SU-DHL-6 (cell line): Measurements from ENCODE around the gene CYP26B1.

Experiments
- H2AFZ ChIP-seq: fragments of 200-600 bp; sonication (generic); 2 replicates; pipeline ENCODE4 v1.6.1; 2014; ENCODE audit warnings: low read depth, mild to moderate bottlenecking, moderate library complexity, mixed read lengths, antibody characterized with exemption, low read length; ENCODE audit not compliant: severe bottlenecking
- H3F3A ChIP-seq: fragments of 200-600 bp; shearing (Covaris generic); 2 replicates; pipeline ENCODE4 v1.6.0; 2016; ENCODE audit warnings: antibody characterized with exemption, mild to moderate bottlenecking; ENCODE audit not compliant: insufficient read depth
- H3K27ac ChIP-seq: fragments of 200-600 bp; sonication (generic); 2 replicates; pipeline ENCODE4 v1.5.1; 2016; ENCODE audit warnings: low read depth, mild to moderate bottlenecking, low read length, moderate library complexity, mixed read lengths
- H3K27me3 ChIP-seq: fragments of 200-600 bp; sonication (generic), shearing (Covaris generic); 2 replicates; pipeline ENCODE4 v1.6.0; 2014; ENCODE audit warnings: mild to moderate bottlenecking, low read length
- H3K36me3 ChIP-seq: fragments of 200-600 bp; sonication (generic); 2 replicates; pipeline ENCODE4 v1.6.1; 2014; ENCODE audit warnings: mild to moderate bottlenecking, low read length, mixed read lengths
- H3K4me2 ChIP-seq: fragments of 300-600, 200-600 bp; shearing (Covaris generic), sonication (generic); 2 replicates; pipeline ENCODE4 v1.6.0; 2014; ENCODE audit warnings: low read length, low read depth, mild to moderate bottlenecking; ENCODE audit not compliant: poor library complexity, severe bottlenecking
- H3K4me3 ChIP-seq: fragments of 200-600 bp; sonication (generic); 2 replicates; pipeline ENCODE4 v1.5.1; 2014; ENCODE audit warnings: antibody characterized with exemption, low read length, mild to moderate bottlenecking, mixed read lengths; ENCODE audit not compliant: insufficient read depth, poor library complexity, severe bottlenecking
- H3K79me2 ChIP-seq: fragments of 200-600 bp; sonication (generic); 2 replicates; pipeline ENCODE4 v1.6.1; 2014; ENCODE audit warnings: mild to moderate bottlenecking, low read length, moderate library complexity; ENCODE audit not compliant: insufficient read depth
- H3K9ac ChIP-seq: fragments of 200-600 bp; sonication (generic); 2 replicates; pipeline ENCODE4 v1.7.0; 2014; ENCODE audit warnings: mild to moderate bottlenecking, low read length
- H3K9me2 ChIP-seq: fragments of 200-600 bp; sonication (generic); replicated peaks from 2 replicates; pipeline ENCODE4 v1.6.1; 2014; ENCODE audit warnings: low read length; ENCODE audit not compliant: insufficient read depth
- H3K9me3 ChIP-seq: fragments of 200-600 bp; sonication (generic); 2 replicates; pipeline ENCODE4 v1.6.1; 2014; ENCODE audit warnings: low read length, mixed read lengths; ENCODE audit not compliant: insufficient read depth
- H4K20me1 ChIP-seq: fragments of 200-600 bp; sonication (generic); 2 replicates; pipeline ENCODE4 v1.6.1; 2014; ENCODE audit warnings: low read depth, mild to moderate bottlenecking, antibody characterized with exemption, low read length, moderate library complexity, mixed read lengths
- EZH2phosphoT487 ChIP-seq: fragments of 200-600 bp; sonication (generic), shearing (Covaris generic); conservative IDR thresholded peaks from 2 replicates; pipeline ENCODE4 v1.6.1; 2018; ENCODE audit warnings: mild to moderate bottlenecking, antibody characterized with exemption, low read length, moderate library complexity, mixed read lengths
- TF ChIP-seq, protein P1 (sequence below): fragments of 200-600 bp; sonication (generic); IDR thresholded peaks from one replicate; pipeline ENCODE4 v1.5.1; 2017; ENCODE audit warnings: antibody characterized with exemption, mild to moderate bottlenecking, low read length, moderate library complexity; ENCODE audit not compliant: insufficient read depth, poor library complexity, severe bottlenecking

CYP26B1 gene

DNA sequence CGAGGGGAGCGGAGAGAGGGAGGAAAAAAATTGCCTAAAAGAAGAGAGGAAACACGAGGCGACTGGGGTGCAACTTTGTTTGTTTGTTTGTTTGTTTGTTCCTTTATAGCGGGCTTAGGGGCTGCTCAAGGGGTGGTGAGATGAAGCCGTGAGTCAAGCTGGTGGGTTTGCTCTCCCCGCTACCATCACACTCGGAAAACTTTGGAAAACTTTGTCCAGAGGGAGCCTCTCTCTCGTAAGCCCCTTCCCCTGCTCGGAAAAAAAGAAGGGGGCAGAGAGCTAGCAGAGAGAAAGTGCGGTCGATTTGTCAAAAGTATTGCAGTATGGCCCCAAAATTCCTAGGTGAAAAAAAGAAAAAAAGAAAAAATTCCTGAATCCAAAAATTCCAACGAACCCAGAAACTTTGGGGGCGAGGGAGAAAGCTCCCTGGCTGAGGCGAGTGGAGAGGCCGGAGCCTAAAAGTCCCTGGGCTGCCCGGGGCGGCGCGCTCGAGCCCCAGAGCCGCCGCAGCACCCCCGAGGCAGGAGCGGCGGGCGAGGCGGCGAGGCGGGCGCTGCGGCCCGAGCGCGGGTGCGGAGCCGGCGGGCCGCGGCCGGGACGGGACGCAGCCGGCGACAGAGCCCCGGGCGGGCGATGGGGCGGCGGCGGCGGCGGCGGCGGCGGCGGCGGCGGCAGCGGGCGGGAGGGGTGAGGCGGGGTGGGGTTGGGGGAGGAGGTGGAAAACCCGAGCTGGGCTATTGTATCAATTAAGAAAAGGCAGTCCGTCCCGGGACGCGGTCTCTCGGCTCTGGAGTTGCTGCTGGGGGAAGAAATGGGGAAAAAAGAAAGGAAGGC, 558 bp upstream of the CYP26B1 start:
- Histone ChIP-seq H3K79me2 (no peaks in the 10 kb centered on the region), H3K4me3 (no peak overlapping the region), H3K27me3 (no peaks in the 10 kb centered on the region), H2AFZ (no peak overlapping the region), H3F3A (no peaks in the 10 kb centered on the region), H3K36me3 (no peaks in the 10 kb centered on the region), H3K9me2 (no peaks in the 10 kb centered on the region), H3K27ac (no peak overlapping the region), H3K9ac (no peak overlapping the region), H3K9me3 (no peaks in the 10 kb centered on the region), H3K4me2 (no peak overlapping the region), H4K20me1 (no peaks in the 10 kb centered on the region)
- TF ChIP-seq, protein P1, sequence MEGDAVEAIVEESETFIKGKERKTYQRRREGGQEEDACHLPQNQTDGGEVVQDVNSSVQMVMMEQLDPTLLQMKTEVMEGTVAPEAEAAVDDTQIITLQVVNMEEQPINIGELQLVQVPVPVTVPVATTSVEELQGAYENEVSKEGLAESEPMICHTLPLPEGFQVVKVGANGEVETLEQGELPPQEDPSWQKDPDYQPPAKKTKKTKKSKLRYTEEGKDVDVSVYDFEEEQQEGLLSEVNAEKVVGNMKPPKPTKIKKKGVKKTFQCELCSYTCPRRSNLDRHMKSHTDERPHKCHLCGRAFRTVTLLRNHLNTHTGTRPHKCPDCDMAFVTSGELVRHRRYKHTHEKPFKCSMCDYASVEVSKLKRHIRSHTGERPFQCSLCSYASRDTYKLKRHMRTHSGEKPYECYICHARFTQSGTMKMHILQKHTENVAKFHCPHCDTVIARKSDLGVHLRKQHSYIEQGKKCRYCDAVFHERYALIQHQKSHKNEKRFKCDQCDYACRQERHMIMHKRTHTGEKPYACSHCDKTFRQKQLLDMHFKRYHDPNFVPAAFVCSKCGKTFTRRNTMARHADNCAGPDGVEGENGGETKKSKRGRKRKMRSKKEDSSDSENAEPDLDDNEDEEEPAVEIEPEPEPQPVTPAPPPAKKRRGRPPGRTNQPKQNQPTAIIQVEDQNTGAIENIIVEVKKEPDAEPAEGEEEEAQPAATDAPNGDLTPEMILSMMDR = no peak
- TF ChIP-seq EZH2phosphoT487 = no peak

DNA sequence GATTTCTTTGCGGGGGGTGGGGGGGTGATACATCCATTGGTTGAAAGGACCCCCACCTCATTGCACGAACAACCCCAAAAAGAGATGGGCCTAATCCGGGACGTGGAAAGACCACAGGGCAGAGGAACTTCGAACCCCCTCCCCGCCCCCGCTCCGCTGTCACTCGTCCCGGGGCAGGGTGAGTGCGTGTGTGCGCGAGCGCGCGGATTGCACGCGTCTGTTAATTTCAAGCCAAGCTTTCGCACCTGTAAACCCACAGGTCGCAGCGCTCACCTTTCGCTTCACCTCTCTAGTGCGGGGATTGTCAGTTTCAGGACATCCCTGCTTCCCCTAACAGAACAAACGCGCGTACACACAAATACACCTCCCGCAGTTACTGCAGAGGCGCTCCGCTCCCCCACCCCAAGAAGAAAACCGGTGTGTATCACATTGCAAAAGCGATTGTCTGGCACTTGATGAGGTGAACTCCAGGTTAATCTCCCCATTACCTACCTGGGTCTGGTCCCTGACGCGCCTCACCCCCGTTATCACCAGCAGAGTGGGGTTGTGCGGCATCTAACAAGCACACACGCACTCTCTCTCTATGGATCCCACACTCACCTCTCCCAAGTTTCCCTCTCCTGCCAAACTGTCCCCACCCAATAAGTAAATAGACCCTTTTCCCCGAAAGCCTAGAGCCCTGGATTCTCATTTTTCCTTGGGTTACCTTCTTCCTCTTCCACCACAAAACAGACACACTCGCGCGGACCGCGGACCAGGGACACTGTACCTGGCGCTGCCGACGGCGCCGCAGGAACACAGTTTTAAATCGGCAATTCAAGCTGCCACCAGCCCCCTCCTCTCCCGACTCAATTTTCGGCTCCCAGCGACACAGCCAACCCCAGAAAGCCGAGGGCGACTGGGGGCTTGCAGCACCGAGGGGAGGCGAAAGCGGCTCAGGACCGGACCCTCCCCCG, 1.0 kb downstream of the CYP26B1 start:
- H3K9ac ChIP-seq = no peak overlapping the region
- TF ChIP-seq EZH2phosphoT487 = no peak
- TF ChIP-seq, protein P1 = no peak
- H3F3A ChIP-seq = no peaks in the 10 kb centered on the region
- no peaks in the 10 kb centered on the region for H4K20me1 ChIP-seq
- H3K79me2 ChIP-seq = no peaks in the 10 kb centered on the region
- H3K9me2 ChIP-seq = no peaks in the 10 kb centered on the region
- no peaks in the 10 kb centered on the region for H3K9me3 ChIP-seq
- no peak overlapping the region for H3K27ac ChIP-seq
- H3K4me3 ChIP-seq = no peak overlapping the region
- H3K36me3 ChIP-seq = no peaks in the 10 kb centered on the region
- no peaks in the 10 kb centered on the region for H3K27me3 ChIP-seq
- H3K4me2 ChIP-seq = no peak overlapping the region
- H2AFZ ChIP-seq = no peak overlapping the region

DNA sequence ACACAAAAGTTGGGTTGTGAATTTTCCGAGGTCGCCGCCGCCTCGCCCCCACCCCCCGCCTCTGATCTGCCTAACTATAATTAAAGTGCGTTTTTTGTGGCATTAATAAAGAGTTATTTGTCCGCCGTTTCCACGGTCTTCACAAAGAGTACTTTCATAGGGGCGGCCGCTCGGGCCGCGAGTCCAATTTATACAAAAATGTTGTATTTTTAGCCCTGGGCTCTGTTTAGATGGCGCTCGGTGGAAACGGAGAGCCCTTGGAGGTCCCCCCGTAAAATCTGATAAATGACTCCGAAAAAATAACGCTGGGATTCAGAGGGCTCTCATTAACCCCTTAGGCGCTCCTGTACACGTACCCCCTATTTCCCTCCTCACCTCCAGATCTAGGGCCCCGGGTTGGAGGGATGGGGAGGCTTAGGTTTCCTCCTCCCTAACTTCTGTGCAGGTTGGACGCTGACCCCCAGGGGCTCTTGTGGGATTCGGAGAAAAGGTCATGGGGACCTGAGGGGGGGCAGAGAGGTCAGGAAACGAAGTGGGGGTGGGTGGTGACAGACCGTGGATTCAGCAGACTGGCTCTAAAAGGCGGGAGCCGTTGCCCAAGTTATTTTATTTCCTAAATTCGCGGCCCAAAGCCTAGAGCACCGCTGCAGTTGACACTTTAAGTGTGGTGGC, 1.9 kb downstream of the CYP26B1 start:
- Histone ChIP-seq H4K20me1 (no peaks in the 10 kb centered on the region), H3K9me2 (no peaks in the 10 kb centered on the region), H3K36me3 (no peaks in the 10 kb centered on the region), H3K4me3 (no peak overlapping the region), H3K27ac (no peak overlapping the region), H3K27me3 (no peaks in the 10 kb centered on the region), H3F3A (no peaks in the 10 kb centered on the region), H3K9me3 (no peaks in the 10 kb centered on the region), H3K4me2 (no peak overlapping the region), H2AFZ (no peak overlapping the region), H3K9ac (no peak overlapping the region), H3K79me2 (no peaks in the 10 kb centered on the region)
- TF ChIP-seq, protein P1 = no peak
- TF ChIP-seq EZH2phosphoT487 = no peak
